NCI-H82 (cell line): Measurements from ENCODE around the gene MCEMP1.
A peak's percentile ranks its signal among the peaks of the same experiment; 100 is the strongest.

Source experiments
- DNase-seq: peaks from one replicate; lab custom pipeline; 2025; lab: John Stamatoyannopoulos, UW

Gene MCEMP1

GRCh38 chr19:7670790-7671189 is 6.1 kb upstream of the MCEMP1 start:
- no peak for DNase-seq

- DNase-seq = no peak
These were observed 4.4 kb upstream of the MCEMP1 start for GRCh38 chr19:7672522-7672921.

- peak; percentile 90 for DNase-seq
These were observed 2.6 kb upstream of the MCEMP1 start for GRCh38 chr19:7674010-7675005.

GRCh38 chr19:7676376-7676775 is 514 bp upstream of the MCEMP1 start:
- no peak for DNase-seq

GRCh38 chr19:7677669-7678311 is 900 bp downstream of the MCEMP1 start:
- no peak for DNase-seq

GRCh38 chr19:7678971-7679751 is 2.3 kb downstream of the MCEMP1 start:
- DNase-seq = peak; percentile 87

GRCh38 chr19:7679771-7680605 is 3.1 kb downstream of the MCEMP1 start:
- no peak for DNase-seq

GRCh38 chr19:7680606-7681339 is 3.9 kb downstream of the MCEMP1 start, which contains the start of gene TRAPPC5:
TRAPPC5 (plus strand) TSS chr19:7680833; CDS start chr19:7682254, 1,421 bp downstream.
- DNase-seq = peak; percentile 89

GRCh38 chr19:7681340-7682174 is 4.7 kb downstream of the MCEMP1 start:
- peak; percentile 79 for DNase-seq

- DNase-seq = no peak
These were observed 5.4 kb downstream of the MCEMP1 start for GRCh38 chr19:7682175-7682855.

GRCh38 chr19:7685546-7686445 is 8.9 kb downstream of the MCEMP1 start:
- DNase-seq = no peak

- no peak for DNase-seq
These were observed 10.3 kb downstream of the MCEMP1 start for GRCh38 chr19:7687177-7687576.

GRCh38 chr19:7689165-7689564 is 12.3 kb downstream of the MCEMP1 start:
- DNase-seq = no peak

GRCh38 chr19:7690779-7691258 is 13.9 kb downstream of the MCEMP1 start:
- no peak for DNase-seq

GRCh38 chr19:7691497-7691896 is 14.6 kb downstream of the MCEMP1 start:
- DNase-seq = no peak

GRCh38 chr19:7692417-7693088 is 15.7 kb downstream of the MCEMP1 start:
- no peak for DNase-seq

GRCh38 chr19:7694499-7694898 is 17.6 kb downstream of the MCEMP1 start:
- DNase-seq = no peak
